Measurements from ENCODE around the gene UBN1.

The UBN1 gene

GRCh38 chr16:4868535-4868934 is 21.3 kb downstream of the UBN1 start:
- Histone ChIP-seq H3K9ac (ENCODE audit: low read length) (no peak overlapping the region), H3K9me3 (ENCODE audit: control insufficient read depth, low read length) (no peaks in the 10 kb centered on the region), H3K27me3 (ENCODE audit: control insufficient read depth, insufficient read depth, low read length) (no peaks in the 10 kb centered on the region), H3K36me3 (ENCODE audit: control insufficient read depth, insufficient read depth, low read length) (peaks cover 7% of the 10 kb centered on the region), H3K4me1 (ENCODE audit: control insufficient read depth, insufficient read depth, low read length) (peaks cover 15% of the 10 kb centered on the region), H3K4me3 (ENCODE audit: low read length) (no peak overlapping the region)

GRCh38 chr16:4869147-4869805 is 22.0 kb downstream of the UBN1 start:
- Histone ChIP-seq H3K4me1 (ENCODE audit: control insufficient read depth, insufficient read depth, low read length) (peaks cover 15% of the 10 kb centered on the region), H3K9me3 (ENCODE audit: control insufficient read depth, low read length) (no peaks in the 10 kb centered on the region), H3K4me3 (ENCODE audit: low read length) (no peak overlapping the region), H3K27me3 (ENCODE audit: control insufficient read depth, insufficient read depth, low read length) (no peaks in the 10 kb centered on the region), H3K36me3 (ENCODE audit: control insufficient read depth, insufficient read depth, low read length) (peaks cover 6% of the 10 kb centered on the region), H3K9ac (ENCODE audit: low read length) (no peak overlapping the region)

GRCh38 chr16:4870138-4870671 is 22.9 kb downstream of the UBN1 start:
- no peaks in the 10 kb centered on the region for H3K27me3 ChIP-seq (ENCODE audit: control insufficient read depth, insufficient read depth, low read length)
- peaks cover 15% of the 10 kb centered on the region for H3K4me1 ChIP-seq (ENCODE audit: control insufficient read depth, insufficient read depth, low read length)
- H3K9me3 ChIP-seq (ENCODE audit: control insufficient read depth, low read length) = no peaks in the 10 kb centered on the region
- H3K4me3 ChIP-seq (ENCODE audit: low read length) = no peak overlapping the region
- H3K9ac ChIP-seq (ENCODE audit: low read length) = no peak overlapping the region
- peaks cover 8% of the 10 kb centered on the region for H3K36me3 ChIP-seq (ENCODE audit: control insufficient read depth, insufficient read depth, low read length)

GRCh38 chr16:4871071-4871470 is 23.8 kb downstream of the UBN1 start:
- Histone ChIP-seq H3K4me1 (ENCODE audit: control insufficient read depth, insufficient read depth, low read length) (peaks cover 15% of the 10 kb centered on the region), H3K36me3 (ENCODE audit: control insufficient read depth, insufficient read depth, low read length) (peaks cover 11% of the 10 kb centered on the region), H3K4me3 (ENCODE audit: low read length) (no peak overlapping the region), H3K27me3 (ENCODE audit: control insufficient read depth, insufficient read depth, low read length) (no peaks in the 10 kb centered on the region), H3K9me3 (ENCODE audit: control insufficient read depth, low read length) (no peaks in the 10 kb centered on the region), H3K9ac (ENCODE audit: low read length) (no peak overlapping the region)

- Histone ChIP-seq H3K9me3 (ENCODE audit: control insufficient read depth, low read length) (no peaks in the 10 kb centered on the region), H3K4me3 (ENCODE audit: low read length) (no peak overlapping the region), H3K36me3 (ENCODE audit: control insufficient read depth, insufficient read depth, low read length) (peaks cover 25% of the 10 kb centered on the region), H3K4me1 (ENCODE audit: control insufficient read depth, insufficient read depth, low read length) (peaks cover 8% of the 10 kb centered on the region), H3K9ac (ENCODE audit: low read length) (no peak overlapping the region), H3K27me3 (ENCODE audit: control insufficient read depth, insufficient read depth, low read length) (no peaks in the 10 kb centered on the region)
These were observed 25.8 kb downstream of the UBN1 start for GRCh38 chr16:4873091-4873490.

GRCh38 chr16:4874666-4875065 is 27.4 kb downstream of the UBN1 start:
- H3K27me3 ChIP-seq (ENCODE audit: control insufficient read depth, insufficient read depth, low read length) = no peaks in the 10 kb centered on the region
- no peaks in the 10 kb centered on the region for H3K4me1 ChIP-seq (ENCODE audit: control insufficient read depth, insufficient read depth, low read length)
- H3K9ac ChIP-seq (ENCODE audit: low read length) = no peak overlapping the region
- H3K4me3 ChIP-seq (ENCODE audit: low read length) = no peak overlapping the region
- no peaks in the 10 kb centered on the region for H3K9me3 ChIP-seq (ENCODE audit: control insufficient read depth, low read length)
- peaks cover 31% of the 10 kb centered on the region for H3K36me3 ChIP-seq (ENCODE audit: control insufficient read depth, insufficient read depth, low read length)

GRCh38 chr16:4876646-4877379 is 29.5 kb downstream of the UBN1 start:
- no peak overlapping the region for H3K9ac ChIP-seq (ENCODE audit: low read length)
- peaks cover 32% of the 10 kb centered on the region for H3K36me3 ChIP-seq (ENCODE audit: control insufficient read depth, insufficient read depth, low read length)
- no peaks in the 10 kb centered on the region for H3K4me1 ChIP-seq (ENCODE audit: control insufficient read depth, insufficient read depth, low read length)
- H3K4me3 ChIP-seq (ENCODE audit: low read length) = no peak overlapping the region
- no peaks in the 10 kb centered on the region for H3K9me3 ChIP-seq (ENCODE audit: control insufficient read depth, low read length)
- no peaks in the 10 kb centered on the region for H3K27me3 ChIP-seq (ENCODE audit: control insufficient read depth, insufficient read depth, low read length)

- H3K4me1 ChIP-seq (ENCODE audit: control insufficient read depth, insufficient read depth, low read length) = peaks cover under 1% of the 10 kb centered on the region
- H3K4me3 ChIP-seq (ENCODE audit: low read length) = no peak overlapping the region
- H3K36me3 ChIP-seq (ENCODE audit: control insufficient read depth, insufficient read depth, low read length) = peaks cover 30% of the 10 kb centered on the region
- H3K9me3 ChIP-seq (ENCODE audit: control insufficient read depth, low read length) = no peaks in the 10 kb centered on the region
- no peak overlapping the region for H3K9ac ChIP-seq (ENCODE audit: low read length)
- no peaks in the 10 kb centered on the region for H3K27me3 ChIP-seq (ENCODE audit: control insufficient read depth, insufficient read depth, low read length)
These were observed 30.1 kb downstream of the UBN1 start for GRCh38 chr16:4877380-4877685.

GRCh38 chr16:4879049-4879448 is 31.8 kb downstream of the UBN1 start:
- H3K27me3 ChIP-seq (ENCODE audit: control insufficient read depth, insufficient read depth, low read length) = no peaks in the 10 kb centered on the region
- H3K9ac ChIP-seq (ENCODE audit: low read length) = no peak overlapping the region
- peaks cover 6% of the 10 kb centered on the region for H3K4me1 ChIP-seq (ENCODE audit: control insufficient read depth, insufficient read depth, low read length)
- H3K9me3 ChIP-seq (ENCODE audit: control insufficient read depth, low read length) = no peaks in the 10 kb centered on the region
- peaks cover 35% of the 10 kb centered on the region for H3K36me3 ChIP-seq (ENCODE audit: control insufficient read depth, insufficient read depth, low read length)
- no peak overlapping the region for H3K4me3 ChIP-seq (ENCODE audit: low read length)

- H3K36me3 ChIP-seq (ENCODE audit: control insufficient read depth, insufficient read depth, low read length) = peaks cover 35% of the 10 kb centered on the region
- no peaks in the 10 kb centered on the region for H3K9me3 ChIP-seq (ENCODE audit: control insufficient read depth, low read length)
- peaks cover 6% of the 10 kb centered on the region for H3K4me1 ChIP-seq (ENCODE audit: control insufficient read depth, insufficient read depth, low read length)
- H3K9ac ChIP-seq (ENCODE audit: low read length) = no peak overlapping the region
- no peaks in the 10 kb centered on the region for H3K27me3 ChIP-seq (ENCODE audit: control insufficient read depth, insufficient read depth, low read length)
- H3K4me3 ChIP-seq (ENCODE audit: low read length) = no peak overlapping the region
These were observed 32.8 kb downstream of the UBN1 start for GRCh38 chr16:4880006-4880580.

- Histone ChIP-seq H3K9ac (ENCODE audit: low read length) (no peak overlapping the region), H3K27me3 (ENCODE audit: control insufficient read depth, insufficient read depth, low read length) (no peaks in the 10 kb centered on the region), H3K9me3 (ENCODE audit: control insufficient read depth, low read length) (no peaks in the 10 kb centered on the region), H3K4me3 (ENCODE audit: low read length) (no peak overlapping the region), H3K36me3 (ENCODE audit: control insufficient read depth, insufficient read depth, low read length) (peaks cover 26% of the 10 kb centered on the region), H3K4me1 (ENCODE audit: control insufficient read depth, insufficient read depth, low read length) (peaks cover 6% of the 10 kb centered on the region)
These were observed 34.8 kb downstream of the UBN1 start for GRCh38 chr16:4882000-4882632.
